Measurements from ENCODE around the gene KAZN.

GRCh38 chr1:14910984-14911721 lies 312.7 kb downstream of the KAZN start:
- TF ChIP-seq CTCF (IDR thresholded peaks at IDR 0.05) (no peak), POLR2A (IDR thresholded peaks at IDR 0.05) (no peak)
